Neural progenitor cell (in vitro differentiated cells): Measurements from ENCODE around the gene PRKAG2.

ENCODE experiments used
- CTCF ChIP-seq: fragments of 200-600 bp; sonication (generic); IDR thresholded peaks from 2 replicates; pipeline ENCODE4 v1.5.1; 2017; ENCODE audit warnings: antibody characterized with exemption, mild to moderate bottlenecking
- EZH2 ChIP-seq: fragments of 200-600 bp; sonication (generic); IDR thresholded peaks from 2 replicates; pipeline ENCODE4 v1.6.1; 2017; ENCODE audit warnings: antibody characterized with exemption, mild to moderate bottlenecking, moderate library complexity
- EZH2phosphoT487 ChIP-seq: fragments of 200-600 bp; sonication (generic); IDR thresholded peaks from 2 replicates; pipeline ENCODE4 v1.6.1; 2017; ENCODE audit warnings: antibody characterized with exemption

- no peak for TF ChIP-seq CTCF
- no peak for TF ChIP-seq EZH2
- TF ChIP-seq EZH2phosphoT487: no peak
These were observed 112.6 kb downstream of the PRKAG2 start for GRCh38 chr7:151764056-151764920.
